Panc1 (cell line): Measurements from ENCODE around the gene TOP1. TPM values are rescaled to one million over a fixed set of nuclear protein-coding genes. Genes with fewer than 3 reads are reported as not detected.

Experiments
- ATAC-seq: fragments of 200-7000 bp; cut with Tn5 transposase; 2 replicates; pipeline ENCODE4 v1.9.1; 2020; ENCODE audit warnings: mild to moderate bottlenecking, moderate library complexity
- BruUV-seq: library from RNA; stranded (reverse); fragments of 400-500 nt; replicated peaks from 2 replicates; lab custom pipeline; 2021; lab: Mats Ljungman, UMichigan
- CTCF ChIA-PET: fragments of 300-600 bp; sonication (Branson Sonifier 250); formaldehyde crosslinking; loops from one replicate; lab custom pipeline; 2022; ENCODE audit warnings: antibody characterized with exemption; lab: Charles Lee
- POLR2A ChIA-PET: fragments of 300-600 bp; sonication (Branson Sonifier 250); formaldehyde crosslinking; loops from one replicate; lab custom pipeline; 2022; ENCODE audit warnings: antibody characterized with exemption; lab: Charles Lee
- DNase-seq: peaks from one replicate; pipeline ENCODE4 v3.0.0-alpha.2; 2010; ENCODE audit warnings: low read depth, low spot score
- H3K27ac ChIP-seq: 2 replicates; pipeline ENCODE4 v1.5.1; 2011; ENCODE audit warnings: mild to moderate bottlenecking, low read length, inconsistent platforms
- H3K27me3 ChIP-seq: fragments of 200-500 bp; sonication (Bioruptor generic); 2 replicates; pipeline ENCODE4 v1.6.0; 2014; ENCODE audit warnings: low read length, inconsistent platforms; ENCODE audit not compliant: control insufficient read depth, insufficient read depth
- H3K36me3 ChIP-seq: fragments of 200-500 bp; sonication (Bioruptor generic); 2 replicates; pipeline ENCODE4 v1.5.1; 2014; ENCODE audit warnings: inconsistent platforms, mild to moderate bottlenecking, low read length, moderate library complexity; ENCODE audit not compliant: control insufficient read depth, insufficient read depth
- H3K4me1 ChIP-seq: 2 replicates; pipeline ENCODE4 v1.5.1; 2011; ENCODE audit warnings: inconsistent platforms, mild to moderate bottlenecking, low read length, moderate library complexity; ENCODE audit not compliant: control insufficient read depth, insufficient read depth
- H3K4me3 ChIP-seq, 2 experiments: 2 replicates each; pipeline ENCODE4 v1.5.1; 2011 to 2012; ENCODE audit warnings: low read depth in 2 of 2, low read length in 2 of 2, mild to moderate bottlenecking in 2 of 2, inconsistent platforms in 1 of 2, moderate library complexity in 1 of 2
- H3K9me3 ChIP-seq: fragments of 200-500 bp; sonication (Bioruptor generic); 2 replicates; pipeline ENCODE4 v1.5.1; 2014; ENCODE audit warnings: low read depth, mild to moderate bottlenecking, inconsistent platforms, low read length, moderate library complexity; ENCODE audit not compliant: control insufficient read depth, insufficient read depth
- CTCF ChIP-seq: fragments of 450-650 bp; IDR thresholded peaks from 2 replicates; pipeline ENCODE4 v1.5.1; 2017; ENCODE audit warnings: mild to moderate bottlenecking
- POLR2AphosphoS5 ChIP-seq: IDR thresholded peaks from 2 replicates; pipeline ENCODE4 v1.6.1; 2012; ENCODE audit warnings: mild to moderate bottlenecking, low read depth, low read length, moderate library complexity
- REST ChIP-seq, 2 experiments: IDR thresholded peaks; 2 replicates each; pipeline ENCODE4 v1.6.1; 2011 to 2012; ENCODE audit warnings: low read depth in 2 of 2, control low read depth in 1 of 2, low read length in 1 of 2, mild to moderate bottlenecking in 1 of 2, moderate library complexity in 1 of 2; ENCODE audit not compliant: insufficient read depth in 1 of 2
- SIN3A ChIP-seq: IDR thresholded peaks from 2 replicates; pipeline ENCODE4 v1.6.1; 2012; ENCODE audit warnings: low read depth, mild to moderate bottlenecking, low read length, moderate library complexity, borderline replicate concordance; ENCODE audit not compliant: insufficient read depth
- TCF7L2 ChIP-seq: IDR thresholded peaks from 2 replicates; pipeline ENCODE4 v1.6.1; 2011; ENCODE audit warnings: mild to moderate bottlenecking, low read depth, low read length, inconsistent platforms
- in situ Hi-C: cut with HindIII; loops from 2 replicates; pipeline ENCODE4 v1.10.0; 2016; ENCODE audit warnings: low sequenced_read_pairs, low pct_unique_long_range_greater_than_20kb
- intact Hi-C: fragments of 100-400 bp; cut with micrococcal nuclease; formaldehyde crosslinking; loops from one replicate; pipeline ENCODE4 v1.10.0; 2022; ENCODE audit not compliant: unreplicated experiment
- total RNA-seq: library from RNA; stranded (reverse); gene quantifications from one replicate; pipeline ENCODE4 v1.2.1, GENCODE V29; 2021; ENCODE audit not compliant: unreplicated experiment

The TOP1 gene
- total RNA-seq, 1 experiment from 2014 or later = 65.2 TPM

- Histone ChIP-seq H3K36me3 (peaks cover 67% of the 10 kb centered on the region), H3K4me3 (no peak overlapping the region), H3K4me1 (no peaks in the 10 kb centered on the region), H3K27me3 (no peaks in the 10 kb centered on the region), H3K27ac (no peak overlapping the region), H3K9me3 (no peaks in the 10 kb centered on the region)
- no peak for TF ChIP-seq CTCF
- no peak for TF ChIP-seq POLR2AphosphoS5
- no peak for TF ChIP-seq REST (IDR thresholded peaks at IDR 0.05; ENCODE audit: insufficient read depth in 1 of 2, low read depth in 2 of 2, low read length in 1 of 2)
- no peak for TF ChIP-seq TCF7L2
- TF ChIP-seq SIN3A = no peak
- DNase-seq (no peak), ATAC-seq (no peak)
- in situ Hi-C loops = no loop called here
- intact Hi-C loops = no loop called here
- POLR2A ChIA-PET = interaction anchor here (0.7 kb wide), 1 partner anchor 64 kb away, joined by 7 read pairs; no protein-coding TSS in a partner anchor
- no TSS peak for BruUV-seq
- CTCF ChIA-PET = interaction anchor here (0.6 to 0.7 kb wide), 2 partner anchors 61 to 899 kb away, joined by 3 to 5 read pairs; no protein-coding TSS in a partner anchor
Measured at GRCh38 chr20:41110930-41111577, 82.4 kb downstream of the TOP1 start.

- ATAC-seq (no peak), DNase-seq (no peak)
- Histone ChIP-seq H3K36me3 (peaks cover 70% of the 10 kb centered on the region), H3K27me3 (no peaks in the 10 kb centered on the region), H3K4me1 (no peaks in the 10 kb centered on the region), H3K27ac (no peak overlapping the region), H3K4me3 (no peak overlapping the region), H3K9me3 (no peaks in the 10 kb centered on the region)
- BruUV-seq = no TSS peak
- ChIA-PET CTCF (interaction anchor here (0.7 kb wide), 1 partner anchor 900 kb away, joined by 5 read pairs; no protein-coding TSS in a partner anchor), POLR2A (interaction anchor here (0.6 to 0.7 kb wide), 2 partner anchors 65 to 207 kb away, joined by 5 to 7 read pairs; no protein-coding TSS in a partner anchor)
- TF ChIP-seq CTCF (no peak), REST (IDR thresholded peaks at IDR 0.05; ENCODE audit: insufficient read depth in 1 of 2, low read depth in 2 of 2, low read length in 1 of 2) (no peak), POLR2AphosphoS5 (no peak), TCF7L2 (no peak), SIN3A (no peak)
- intact Hi-C loops (no loop called here), in situ Hi-C loops (no loop called here)
Measured at GRCh38 chr20:41111578-41111951, 82.9 kb downstream of the TOP1 start.
